ENCODE measurements around the gene ZP3. TPM values are rescaled to one million over a fixed set of nuclear protein-coding genes. Genes with fewer than 3 reads are reported as not detected.
"Not testable (repeated sequence)": the region's sequence is repeated elsewhere in the genome, so short reads cannot be mapped to it uniquely, and the experiment has no call there.

Gene ZP3
- total RNA-seq, 1 experiment from 2014 or later, result 3.8 TPM

- not testable (repeated sequence) for DNase-seq (ENCODE audit: low read depth)
Observed at GRCh38 chr7:76485822-76486610, 61.3 kb downstream of the ZP3 start.

- not testable (repeated sequence) for DNase-seq (ENCODE audit: low read depth)
Observed at GRCh38 chr7:76486618-76487017, 61.9 kb downstream of the ZP3 start.

- DNase-seq (ENCODE audit: low read depth), result not testable (repeated sequence)
Observed at GRCh38 chr7:76487969-76488368, 63.2 kb downstream of the ZP3 start.

Other genes with a start within 250 kb of the ZP3 start
- gene SRRM3, start 223.1 kb upstream of the ZP3 start, total RNA-seq (2014; rRNA removed; shearing (Covaris generic)), result 0.29 and 1.8 TPM in 2 replicates
- 27.8 and 32.1 TPM in 2 replicates for gene HSPB1, start 122.3 kb upstream of the ZP3 start, total RNA-seq (2014; rRNA removed; shearing (Covaris generic))
- gene YWHAG, start 66.0 kb upstream of the ZP3 start, total RNA-seq (2014; rRNA removed; shearing (Covaris generic)), result 53.9 and 57.6 TPM in 2 replicates
- gene SSC4D, start 15.3 kb upstream of the ZP3 start, total RNA-seq (2014; rRNA removed; shearing (Covaris generic)), result 0.30 and 2.5 TPM in 2 replicates
- 13.3 and 15.1 TPM in 2 replicates for gene DTX2, start 36.8 kb downstream of the ZP3 start, total RNA-seq (2014; rRNA removed; shearing (Covaris generic))
- not detected in 2 replicates for gene UPK3B, start 85.6 kb downstream of the ZP3 start, total RNA-seq (2014; rRNA removed; shearing (Covaris generic))
- under 0.01 TPM in 1 of 2 replicates, not detected in the other for gene SPDYE16, start 118.3 kb downstream of the ZP3 start, total RNA-seq (2014; rRNA removed; shearing (Covaris generic))
- gene POMZP3, start 202.3 kb downstream of the ZP3 start, total RNA-seq (2014; rRNA removed; shearing (Covaris generic)), result 2.9 and 4.4 TPM in 2 replicates